PC-3 (cell line): Measurements from ENCODE around the gene OGFOD3.

Source experiments
- EZH2 ChIP-seq: fragments of 300-600 bp; sonication (generic); IDR thresholded peaks from one replicate; pipeline ENCODE4 v1.6.1; 2017; ENCODE audit warnings: antibody characterized with exemption, mild to moderate bottlenecking, low read length; ENCODE audit not compliant: unreplicated experiment
- TF ChIP-seq, protein P1 (sequence below): fragments of 300-600 bp; sonication (generic); conservative IDR thresholded peaks from 2 replicates; pipeline ENCODE4 v1.5.1; 2017; ENCODE audit warnings: antibody characterized with exemption, low read depth, mild to moderate bottlenecking, low read length

DNA sequence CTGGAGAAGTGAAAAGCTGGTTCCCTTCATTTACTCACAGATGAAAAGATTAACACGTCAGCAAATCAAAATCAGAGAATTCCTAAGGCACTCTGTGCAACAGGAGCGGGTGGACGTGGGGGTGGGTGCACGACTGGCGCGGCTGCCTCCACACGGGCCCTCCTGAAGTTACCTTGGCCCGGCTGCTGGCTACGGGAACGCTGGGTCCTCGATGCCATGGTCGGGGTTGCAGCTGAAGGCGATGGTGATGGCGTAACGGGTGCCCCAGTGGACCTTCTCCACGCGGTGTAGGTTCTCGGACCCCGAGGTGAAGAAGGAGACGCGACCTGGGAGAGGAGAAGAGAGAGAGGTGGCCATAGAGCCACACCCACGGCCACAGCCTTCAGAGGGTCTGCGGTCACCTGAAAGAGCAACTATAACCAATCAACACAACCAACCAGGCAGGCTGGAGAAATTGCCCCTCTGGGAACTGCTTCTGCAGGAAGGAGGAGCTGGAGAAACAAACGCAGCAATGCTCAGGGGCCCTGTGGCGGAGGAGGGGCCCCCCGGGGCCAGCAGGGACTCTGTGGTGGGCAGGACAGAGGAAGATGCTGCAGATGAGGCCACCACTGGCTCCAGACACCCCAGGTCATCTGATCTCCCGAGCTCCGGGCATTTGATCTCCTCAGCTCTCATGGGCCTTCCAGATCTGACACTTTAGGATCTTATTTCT, 26.0 kb downstream of the OGFOD3 start:
- no peak for TF ChIP-seq EZH2
- TF ChIP-seq, protein P1, sequence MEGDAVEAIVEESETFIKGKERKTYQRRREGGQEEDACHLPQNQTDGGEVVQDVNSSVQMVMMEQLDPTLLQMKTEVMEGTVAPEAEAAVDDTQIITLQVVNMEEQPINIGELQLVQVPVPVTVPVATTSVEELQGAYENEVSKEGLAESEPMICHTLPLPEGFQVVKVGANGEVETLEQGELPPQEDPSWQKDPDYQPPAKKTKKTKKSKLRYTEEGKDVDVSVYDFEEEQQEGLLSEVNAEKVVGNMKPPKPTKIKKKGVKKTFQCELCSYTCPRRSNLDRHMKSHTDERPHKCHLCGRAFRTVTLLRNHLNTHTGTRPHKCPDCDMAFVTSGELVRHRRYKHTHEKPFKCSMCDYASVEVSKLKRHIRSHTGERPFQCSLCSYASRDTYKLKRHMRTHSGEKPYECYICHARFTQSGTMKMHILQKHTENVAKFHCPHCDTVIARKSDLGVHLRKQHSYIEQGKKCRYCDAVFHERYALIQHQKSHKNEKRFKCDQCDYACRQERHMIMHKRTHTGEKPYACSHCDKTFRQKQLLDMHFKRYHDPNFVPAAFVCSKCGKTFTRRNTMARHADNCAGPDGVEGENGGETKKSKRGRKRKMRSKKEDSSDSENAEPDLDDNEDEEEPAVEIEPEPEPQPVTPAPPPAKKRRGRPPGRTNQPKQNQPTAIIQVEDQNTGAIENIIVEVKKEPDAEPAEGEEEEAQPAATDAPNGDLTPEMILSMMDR = no peak
